LNCAP (cell line): ENCODE results near the gene POLG.

Source experiments
- TF ChIP-seq, protein P1 (sequence below): fragments of 450-650 bp; IDR thresholded peaks from 2 replicates; pipeline ENCODE4 v1.5.1; 2017; ENCODE audit warnings: mild to moderate bottlenecking

Gene POLG

DNA sequence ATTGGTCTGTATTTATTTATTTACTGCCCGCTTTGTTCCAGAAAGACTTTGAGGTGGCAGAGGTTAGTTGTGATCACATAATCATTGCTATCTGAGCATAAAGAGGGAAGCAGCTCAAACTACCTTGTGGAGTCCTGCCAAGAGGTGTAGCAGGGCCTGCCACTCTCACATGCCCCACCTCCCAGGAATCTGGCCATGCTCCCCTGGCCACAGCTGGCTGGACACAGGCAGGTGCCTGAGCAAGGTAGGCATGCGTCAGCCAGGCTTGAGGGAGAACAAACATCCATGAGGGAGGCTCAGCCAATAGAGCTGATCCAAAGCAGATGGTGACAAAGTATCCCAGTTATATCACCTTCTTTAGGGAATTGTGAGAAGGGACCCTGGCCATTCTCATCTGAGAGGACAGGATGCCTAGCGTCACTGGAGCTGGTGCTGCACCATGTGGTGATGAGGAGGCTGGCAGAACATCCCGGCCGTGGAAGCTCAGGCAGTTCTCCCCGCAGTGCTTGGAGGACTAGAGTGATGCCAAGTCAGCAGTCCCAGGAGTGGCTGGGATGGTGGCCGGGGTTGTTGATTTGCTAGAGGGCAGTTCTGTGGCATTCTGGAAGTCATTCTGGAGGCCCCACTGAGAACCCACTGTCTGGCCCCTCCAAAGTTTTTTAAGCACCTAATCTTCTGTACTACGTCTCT is 6.8 kb upstream of the POLG start:
- TF ChIP-seq, protein P1, sequence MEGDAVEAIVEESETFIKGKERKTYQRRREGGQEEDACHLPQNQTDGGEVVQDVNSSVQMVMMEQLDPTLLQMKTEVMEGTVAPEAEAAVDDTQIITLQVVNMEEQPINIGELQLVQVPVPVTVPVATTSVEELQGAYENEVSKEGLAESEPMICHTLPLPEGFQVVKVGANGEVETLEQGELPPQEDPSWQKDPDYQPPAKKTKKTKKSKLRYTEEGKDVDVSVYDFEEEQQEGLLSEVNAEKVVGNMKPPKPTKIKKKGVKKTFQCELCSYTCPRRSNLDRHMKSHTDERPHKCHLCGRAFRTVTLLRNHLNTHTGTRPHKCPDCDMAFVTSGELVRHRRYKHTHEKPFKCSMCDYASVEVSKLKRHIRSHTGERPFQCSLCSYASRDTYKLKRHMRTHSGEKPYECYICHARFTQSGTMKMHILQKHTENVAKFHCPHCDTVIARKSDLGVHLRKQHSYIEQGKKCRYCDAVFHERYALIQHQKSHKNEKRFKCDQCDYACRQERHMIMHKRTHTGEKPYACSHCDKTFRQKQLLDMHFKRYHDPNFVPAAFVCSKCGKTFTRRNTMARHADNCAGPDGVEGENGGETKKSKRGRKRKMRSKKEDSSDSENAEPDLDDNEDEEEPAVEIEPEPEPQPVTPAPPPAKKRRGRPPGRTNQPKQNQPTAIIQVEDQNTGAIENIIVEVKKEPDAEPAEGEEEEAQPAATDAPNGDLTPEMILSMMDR: no peak

DNA sequence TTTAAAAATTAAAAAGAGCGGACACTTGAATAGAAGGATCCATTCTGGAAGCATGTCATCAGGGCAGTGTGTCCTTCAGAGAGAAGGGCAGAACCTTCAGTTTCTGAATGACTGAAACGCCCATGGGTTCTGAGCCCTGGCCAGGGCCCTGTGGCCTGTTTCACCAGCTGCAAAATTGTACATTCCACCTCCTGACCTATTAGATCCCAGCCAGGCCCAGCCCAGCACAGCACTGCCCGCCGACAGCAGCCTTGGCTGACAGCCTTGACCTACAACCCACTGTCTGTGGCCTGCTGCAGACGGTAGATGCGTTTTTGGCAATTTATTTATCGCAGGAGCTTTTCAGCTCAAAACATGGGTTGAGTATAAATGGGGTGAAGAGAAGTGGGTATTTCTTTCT is 5.9 kb upstream of the POLG start:
- TF ChIP-seq, protein P1: no peak

DNA sequence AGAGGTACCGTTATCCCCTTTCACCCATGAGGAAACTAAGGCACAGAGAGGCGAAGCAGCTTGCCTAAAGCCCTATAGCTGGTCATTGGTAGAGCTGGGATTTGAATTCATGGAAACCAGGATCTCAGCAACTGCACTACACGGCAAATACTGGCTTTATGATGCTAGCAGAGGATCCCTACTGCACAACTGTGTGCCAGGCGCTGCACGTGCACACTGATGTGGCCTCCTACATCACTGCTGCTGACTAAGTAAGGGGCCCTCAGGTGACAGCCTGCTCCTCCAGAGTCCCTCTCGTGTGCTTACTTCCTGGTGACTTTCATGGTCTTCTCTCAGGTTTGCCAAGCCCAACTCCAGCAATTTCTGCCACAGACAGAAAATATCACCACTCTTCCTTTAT is 3.4 kb upstream of the POLG start:
- TF ChIP-seq, protein P1: no peak

DNA sequence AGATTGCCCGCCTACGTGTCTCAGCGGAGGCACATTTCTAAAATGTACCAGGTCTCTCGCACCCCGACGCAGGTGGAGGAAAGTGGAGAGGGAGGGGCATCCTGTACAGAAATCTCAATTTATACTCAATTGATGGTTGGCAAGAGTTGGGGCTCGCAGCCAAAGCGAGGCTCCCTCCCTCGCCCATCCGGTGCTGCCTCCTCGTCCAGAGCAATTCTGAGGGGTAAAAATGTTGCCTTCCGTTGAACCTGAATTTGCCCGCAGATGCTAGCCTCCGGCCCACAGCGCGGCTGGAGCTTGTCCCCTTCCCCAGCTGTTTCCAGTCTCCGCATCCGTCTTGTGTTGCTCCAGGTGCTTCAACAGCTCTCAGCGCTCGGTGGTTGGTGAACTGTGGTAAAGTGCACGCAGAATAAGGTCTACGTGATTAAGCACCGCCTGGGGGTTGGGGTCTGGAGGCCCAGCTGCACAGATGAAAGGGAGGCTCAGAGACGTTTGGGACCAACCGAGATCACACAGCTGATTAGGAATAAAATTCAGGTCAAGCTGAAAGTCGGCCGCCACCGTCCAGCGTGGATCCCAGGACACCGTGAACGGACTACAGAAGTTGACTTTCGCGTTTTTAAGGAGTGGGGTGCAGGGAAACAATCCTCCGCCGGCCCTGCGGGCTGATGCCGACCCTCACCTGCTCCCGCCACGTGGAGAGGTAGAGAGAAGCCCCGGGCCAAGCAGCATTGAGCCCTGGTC is 846 bp upstream of the POLG start:
- TF ChIP-seq, protein P1: no peak

DNA sequence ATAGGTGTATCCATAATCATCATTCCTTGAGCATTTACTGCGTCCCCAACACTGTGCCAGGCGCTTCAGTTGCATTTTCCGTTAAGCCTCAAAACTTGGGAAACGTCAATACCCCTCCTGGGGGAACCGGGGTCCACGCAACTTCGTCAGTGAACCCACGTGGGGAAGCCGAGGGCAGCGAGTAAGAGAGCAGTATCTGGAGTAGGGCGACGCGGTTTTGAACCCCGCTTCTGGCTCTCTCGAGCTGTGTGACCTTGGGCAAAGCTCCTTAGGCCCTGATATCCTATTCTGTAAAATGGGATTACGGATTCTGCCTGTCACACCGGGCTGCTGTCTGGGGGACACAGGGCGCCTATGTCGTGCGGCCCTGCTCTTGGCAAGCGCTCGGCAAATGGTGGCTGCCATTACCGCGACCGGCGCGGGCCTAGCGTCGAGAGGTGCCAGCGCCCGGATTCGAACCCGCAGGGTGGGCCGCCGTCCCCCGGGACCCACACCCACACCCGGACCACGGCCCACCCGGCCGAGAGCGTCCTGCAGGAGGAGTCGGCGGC is 590 bp downstream of the POLG start:
- TF ChIP-seq, protein P1: no peak

DNA sequence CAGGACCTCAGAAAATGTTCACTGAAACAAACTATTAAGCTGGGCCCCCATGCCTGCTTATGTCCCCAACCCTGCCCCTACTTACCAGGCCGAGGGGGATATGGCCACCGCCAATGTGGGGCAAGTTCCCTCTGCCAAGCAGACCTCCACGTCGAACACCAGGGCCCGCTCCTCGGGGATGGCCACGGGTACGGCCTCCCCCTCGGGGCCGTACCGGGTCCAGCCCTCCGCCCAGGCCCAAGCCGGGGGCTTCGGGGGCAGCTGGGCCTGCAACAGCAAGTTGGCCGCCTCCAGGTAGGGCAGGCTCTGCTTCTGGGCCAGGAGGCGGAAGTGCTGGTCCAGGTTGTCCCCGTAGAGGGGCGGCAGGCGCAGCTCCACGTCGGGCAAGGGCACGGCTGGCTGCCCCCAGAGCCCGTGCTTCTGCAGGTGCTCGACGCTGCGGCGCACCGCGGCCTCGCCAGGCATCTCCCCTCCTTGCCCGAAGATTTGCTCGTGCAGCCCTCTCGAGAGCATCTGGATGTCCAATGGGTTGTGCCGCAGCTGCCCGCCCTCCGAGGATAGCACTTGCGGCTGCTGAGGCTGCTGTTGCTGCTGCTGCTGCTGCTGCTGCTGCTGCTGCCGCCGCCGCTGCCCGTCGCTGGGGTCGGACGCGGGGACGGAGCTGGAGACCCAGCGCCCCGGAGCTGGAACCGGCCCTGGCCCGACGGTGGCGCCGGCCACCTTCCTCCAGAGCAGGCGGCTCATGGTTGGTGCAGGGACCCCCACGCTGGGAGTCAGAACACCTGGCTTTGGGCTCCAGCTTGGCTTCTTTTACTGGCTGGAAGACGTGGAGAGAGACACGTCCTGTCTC is 1.4 kb downstream of the POLG start:
- TF ChIP-seq, protein P1: no peak

DNA sequence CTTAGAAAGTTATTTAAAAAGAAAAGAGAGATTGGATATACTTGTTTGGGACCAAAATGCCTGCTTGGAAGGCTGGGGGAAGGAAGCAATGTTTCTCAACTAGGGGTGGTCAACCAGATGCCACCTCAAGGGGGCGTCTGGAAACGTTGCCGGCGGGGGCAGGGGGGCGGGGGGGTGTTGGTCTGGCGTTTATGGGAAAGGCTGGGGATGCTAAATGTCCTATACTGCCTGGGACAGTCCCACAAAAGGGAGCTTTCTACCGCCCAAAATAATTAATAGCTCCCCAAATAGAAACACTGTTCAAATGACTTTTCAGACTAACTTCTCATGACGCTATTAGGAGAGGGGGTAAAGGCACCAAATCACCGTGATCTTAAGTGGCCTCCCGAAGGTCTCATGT is 2.2 kb downstream of the POLG start:
- TF ChIP-seq, protein P1: no peak
